Transverse colon (tissue), 4 donors: Measurements from ENCODE around the gene PDE3B.

Experiments
- CTCF ChIP-seq, 5 experiments: fragments of 200-600 bp in 3 of 5; fragments of 450-650 bp in 2 of 5; sonication (generic) in 3 of 5; IDR thresholded peaks; 1 replicate in 2 of 5; 2 replicates in 3 of 5; pipeline ENCODE4 v1.5.1; 2016 to 2017; ENCODE audit warnings: antibody characterized with exemption in 5 of 5, inconsistent platforms in 3 of 5, mild to moderate bottlenecking in 2 of 5, moderate library complexity in 1 of 5
- POLR2A ChIP-seq: fragments of 450-650 bp; IDR thresholded peaks from one replicate; pipeline ENCODE4 v1.6.1; 2016; ENCODE audit warnings: antibody characterized with exemption, mild to moderate bottlenecking, moderate library complexity
- POLR2AphosphoS5 ChIP-seq, 3 donors: sonication (generic); formaldehyde crosslinking; IDR thresholded peaks; one replicate each; pipeline ENCODE4 v1.6.1; 2016; ENCODE audit warnings: antibody characterized with exemption in 3 of 3

- TF ChIP-seq POLR2A: no peak
- TF ChIP-seq CTCF (IDR thresholded peaks at IDR 0.05): no peak
- TF ChIP-seq POLR2AphosphoS5 (IDR thresholded peaks at IDR 0.05): no peak
Observed at GRCh38 chr11:14764579-14765527, 121.2 kb downstream of the PDE3B start.
